Hepatic stellate cell (primary cell): Measurements from ENCODE around the gene DOCK6.

ENCODE experiments used
- DNase-seq: peaks from one replicate; pipeline ENCODE4 v3.0.0; 2011; ENCODE audit warnings: low spot score

Gene DOCK6

GRCh38 chr19:11225172-11225571, 37.2 kb downstream of the DOCK6 start:
- DNase-seq = no peak

GRCh38 chr19:11224429-11224828, 37.9 kb downstream of the DOCK6 start:
- no peak for DNase-seq

GRCh38 chr19:11223200-11223599, 39.1 kb downstream of the DOCK6 start:
- no peak for DNase-seq

- no peak for DNase-seq
Measured at GRCh38 chr19:11221082-11221598, 41.2 kb downstream of the DOCK6 start.

- DNase-seq = no peak
Measured at GRCh38 chr19:11214387-11214786, 47.9 kb downstream of the DOCK6 start.

GRCh38 chr19:11210656-11210928, 51.7 kb downstream of the DOCK6 start:
- DNase-seq = no peak

- peak; percentile 46 for DNase-seq
Measured at GRCh38 chr19:11209839-11210655, 52.3 kb downstream of the DOCK6 start.

GRCh38 chr19:11208561-11209471, 53.5 kb downstream of the DOCK6 start:
- DNase-seq = peak; percentile 53

- DNase-seq = no peak
Measured at GRCh38 chr19:11205939-11206570, 56.3 kb downstream of the DOCK6 start.

- DNase-seq = no peak
Measured at GRCh38 chr19:11204943-11205349, 57.4 kb downstream of the DOCK6 start.

GRCh38 chr19:11204076-11204602, 58.2 kb downstream of the DOCK6 start:
- no peak for DNase-seq

GRCh38 chr19:11203194-11204075, 58.9 kb downstream of the DOCK6 start:
- DNase-seq = peak; percentile 98

- no peak for DNase-seq
Measured at GRCh38 chr19:11202488-11203193, 59.7 kb downstream of the DOCK6 start.

- no peak for DNase-seq
Measured at GRCh38 chr19:11201791-11202190, 60.5 kb downstream of the DOCK6 start.

GRCh38 chr19:11200931-11201330, 61.4 kb downstream of the DOCK6 start:
- no peak for DNase-seq

- DNase-seq = no peak
Measured at GRCh38 chr19:11200015-11200574, 62.2 kb downstream of the DOCK6 start.

- no peak for DNase-seq
Measured at GRCh38 chr19:11199517-11199916, 62.8 kb downstream of the DOCK6 start.

- no peak for DNase-seq
Measured at GRCh38 chr19:11198769-11199424, 63.4 kb downstream of the DOCK6 start.

GRCh38 chr19:11198175-11198534, 64.2 kb downstream of the DOCK6 start:
- no peak for DNase-seq
